SK-N-MC (cell line): ENCODE results near the gene DTD1.

Source experiments
- EZH2 ChIP-seq: fragments of 200-600 bp; sonication (generic); IDR thresholded peaks from one replicate; pipeline ENCODE4 v1.6.1; 2017; ENCODE audit warnings: antibody characterized with exemption
- POLR2AphosphoS5 ChIP-seq: IDR thresholded peaks from 2 replicates; pipeline ENCODE4 v1.6.1; 2012; ENCODE audit warnings: mild to moderate bottlenecking, low read depth, low read length, borderline replicate concordance

DNA sequence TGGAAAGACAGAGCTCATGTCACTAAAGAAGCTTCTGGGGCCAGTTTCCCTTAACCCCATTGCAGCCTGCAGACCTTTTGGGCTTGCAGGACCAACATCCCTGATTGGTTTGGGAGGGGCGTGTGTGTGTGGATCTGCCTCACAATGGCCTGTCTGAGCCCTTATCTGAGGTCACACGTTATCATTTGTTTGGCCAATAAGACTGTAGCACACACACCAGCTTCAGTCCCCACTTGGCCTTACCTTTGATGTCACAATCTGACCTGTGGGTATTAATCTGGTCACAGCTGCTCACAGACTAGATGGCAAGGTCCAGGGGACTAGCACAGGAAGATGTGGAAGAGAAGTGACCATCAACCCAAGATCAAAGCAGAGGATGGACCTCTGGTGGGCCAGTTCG, 225.6 kb downstream of the DTD1 start, which contains the start of gene SCP2D1:
- no peak for TF ChIP-seq EZH2
- TF ChIP-seq POLR2AphosphoS5 = no peak
